GM10266 (cell line): ENCODE data around the gene SMIM22.

Experiments used
- DNase-seq: peaks from one replicate; pipeline ENCODE4 v3.0.0; 2012; ENCODE audit errors: extremely low spot score
- CTCF ChIP-seq: IDR thresholded peaks from 2 replicates; pipeline ENCODE4 v1.5.1; 2012; ENCODE audit warnings: mild to moderate bottlenecking, low read depth; ENCODE audit not compliant: control insufficient read depth, insufficient read depth; ENCODE audit errors: missing control alignments

The SMIM22 gene

GRCh38 chr16:4771646-4772045, 23.5 kb upstream of the SMIM22 start:
- TF ChIP-seq CTCF = no peak
- DNase-seq = peak; percentile 56

GRCh38 chr16:4772351-4772750, 22.8 kb upstream of the SMIM22 start:
- DNase-seq = no peak
- TF ChIP-seq CTCF = no peak

GRCh38 chr16:4775005-4775404, 20.2 kb upstream of the SMIM22 start:
- no peak for TF ChIP-seq CTCF
- no peak for DNase-seq

GRCh38 chr16:4776141-4776705, 18.9 kb upstream of the SMIM22 start:
- no peak for TF ChIP-seq CTCF
- no peak for DNase-seq

- TF ChIP-seq CTCF = no peak
These were observed 17.7 kb upstream of the SMIM22 start for GRCh38 chr16:4777339-4778049.

GRCh38 chr16:4778050-4778392, 17.1 kb upstream of the SMIM22 start:
- DNase-seq = no peak
- TF ChIP-seq CTCF = no peak

More at GRCh38 chr16:4777339-4778049, 17.7 kb upstream of the SMIM22 start:
- DNase-seq = no peak

- no peak for DNase-seq
- no peak for TF ChIP-seq CTCF
These were observed 14.9 kb upstream of the SMIM22 start for GRCh38 chr16:4780235-4780634.
